NCI-H446 treated with DMSO at 0.1 percent for 48 hours (cell line): ENCODE data around the gene PHACTR4.
"Not testable (repeated sequence)": the region's sequence is repeated elsewhere in the genome, so short reads cannot be mapped to it uniquely, and the experiment has no call there.

Experiments used
- DNase-seq: peaks from one replicate; lab custom pipeline; 2025; lab: John Stamatoyannopoulos, UW

PHACTR4 gene

DNA sequence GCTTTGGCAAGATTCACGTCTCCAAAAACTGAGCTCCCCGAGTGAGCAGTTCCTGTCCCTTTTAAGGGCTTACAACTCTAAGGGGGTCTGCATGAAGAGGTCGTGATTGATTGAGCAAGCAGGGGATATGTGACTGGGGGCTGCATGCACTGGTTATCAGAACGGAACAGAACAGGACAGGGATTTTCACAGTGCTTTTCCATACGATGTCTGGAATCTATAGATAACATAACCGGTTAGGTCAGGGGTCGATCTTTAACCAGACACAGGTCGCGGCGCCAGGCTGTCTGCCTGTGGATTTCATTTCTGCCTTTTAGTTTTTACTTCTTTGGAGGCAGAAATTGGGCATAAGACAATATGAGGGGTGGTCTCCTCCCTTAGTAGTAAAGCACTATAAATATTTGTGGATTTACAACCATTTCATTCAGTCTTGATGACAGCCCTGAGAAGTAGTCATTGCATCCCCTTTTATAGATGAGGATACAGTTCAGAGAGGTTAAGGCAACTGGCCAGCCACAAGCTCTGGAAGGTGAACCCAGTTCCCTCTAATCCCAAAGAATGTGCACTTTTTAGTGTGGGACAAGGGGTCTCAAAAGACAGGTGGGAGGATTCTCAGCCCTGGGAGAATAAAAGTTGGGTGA lies 155.6 kb downstream of the PHACTR4 start:
- DNase-seq: not testable (repeated sequence)

DNA sequence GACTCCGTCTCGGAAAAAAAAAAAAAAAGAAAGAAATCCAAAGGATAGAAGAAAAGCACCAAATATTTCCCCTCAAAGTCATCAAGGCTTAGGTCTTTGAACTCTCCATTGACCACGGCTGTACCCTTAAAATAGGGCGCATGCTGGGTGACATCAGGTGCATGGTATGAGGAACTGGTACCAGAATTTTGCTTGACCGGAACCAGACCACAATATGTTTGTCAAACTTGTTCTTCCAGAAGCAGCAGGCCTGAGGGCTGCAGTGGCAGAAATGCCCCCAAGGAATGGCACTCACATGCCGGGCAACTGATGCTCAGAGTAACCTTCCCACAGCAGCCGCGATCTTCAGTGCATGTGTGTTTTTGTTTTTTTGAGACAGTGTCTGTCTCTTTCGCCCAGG lies 157.3 kb downstream of the PHACTR4 start:
- no peak for DNase-seq

- no peak for DNase-seq
Observed at GRCh38 chr1:28530456-28530855, 160.9 kb downstream of the PHACTR4 start.

DNA sequence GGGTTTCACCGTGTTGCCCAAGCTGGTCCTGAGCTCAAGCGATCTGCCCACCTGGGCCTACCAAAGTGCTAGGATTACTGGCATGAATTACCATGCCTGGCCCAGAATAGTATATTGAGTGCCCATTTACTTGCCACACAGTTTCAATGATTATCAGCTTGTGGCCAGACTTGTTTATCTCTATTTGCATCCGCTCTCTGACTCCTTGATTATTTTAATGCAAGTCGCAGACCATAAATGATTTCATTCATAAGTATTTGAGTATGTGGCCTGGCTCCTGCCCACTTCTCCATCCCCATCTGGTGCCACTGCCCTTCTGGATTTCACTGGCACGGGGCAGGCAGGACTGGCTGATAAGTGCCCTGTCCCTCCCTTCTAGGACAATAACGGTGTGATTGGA lies 165.1 kb downstream of the PHACTR4 start:
- no peak for DNase-seq

DNA sequence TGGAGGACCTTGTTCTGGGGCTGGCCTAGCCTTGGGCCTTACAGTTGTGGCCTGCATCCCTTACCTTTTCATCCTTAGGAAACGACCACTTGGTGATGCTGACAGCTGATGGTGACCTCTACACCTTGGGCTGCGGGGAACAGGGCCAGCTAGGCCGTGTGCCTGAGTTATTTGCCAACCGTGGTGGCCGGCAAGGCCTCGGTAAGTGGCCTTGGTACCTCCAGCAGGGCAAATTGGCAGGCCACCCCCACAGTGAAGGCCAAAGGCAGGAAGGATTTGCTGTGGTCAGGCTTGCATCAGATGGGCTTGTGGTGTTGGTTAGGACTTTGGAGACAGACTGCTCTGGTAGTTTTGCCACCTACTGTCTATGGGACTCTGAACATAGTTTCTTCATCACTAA lies 165.6 kb downstream of the PHACTR4 start:
- DNase-seq: no peak

GRCh38 chr1:28537457-28538199 lies 168.1 kb downstream of the PHACTR4 start:
- DNase-seq: no peak

- no peak for DNase-seq
Observed at GRCh38 chr1:28538286-28538685, 168.7 kb downstream of the PHACTR4 start.

- DNase-seq: no peak
Observed at GRCh38 chr1:28540651-28541050, 171.1 kb downstream of the PHACTR4 start.

GRCh38 chr1:28541414-28542015 lies 172.0 kb downstream of the PHACTR4 start:
- not testable (repeated sequence) for DNase-seq

DNA sequence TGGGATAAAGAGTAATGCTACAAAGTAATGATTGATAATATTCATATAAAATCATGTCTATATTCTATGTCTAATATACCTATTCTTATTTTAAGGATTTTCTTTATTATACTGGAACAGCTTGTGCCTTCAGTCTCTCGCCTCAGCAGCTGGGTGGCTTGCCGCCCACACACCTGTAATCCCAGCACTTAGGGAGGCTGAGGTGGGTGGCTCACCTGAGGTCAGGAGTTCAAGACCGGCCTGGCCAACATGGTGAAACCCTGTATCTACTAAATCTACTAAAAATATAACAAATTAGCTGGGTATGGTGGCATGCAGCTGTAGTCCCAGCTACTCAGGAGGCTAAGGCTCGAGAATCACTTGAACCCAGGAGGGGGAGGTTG lies 175.7 kb downstream of the PHACTR4 start:
- no peak for DNase-seq

DNA sequence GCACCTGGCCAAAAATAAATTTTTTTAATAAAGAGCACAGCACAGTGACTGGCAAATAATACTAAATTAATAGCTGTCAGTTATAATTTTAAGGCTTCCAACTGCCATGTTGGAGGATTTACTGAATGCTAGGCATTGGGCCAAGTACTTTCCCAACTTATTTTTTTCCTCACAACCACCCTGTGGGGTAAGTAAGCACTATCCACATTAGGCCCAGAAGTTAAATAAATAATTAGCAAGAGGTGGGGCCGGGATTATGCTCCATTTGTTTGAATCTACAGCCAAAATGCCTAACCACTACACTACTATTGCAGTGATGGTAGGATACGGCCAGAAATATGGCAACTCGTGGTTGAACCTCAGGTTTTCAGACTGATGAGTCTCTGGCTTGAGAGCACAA lies 178.8 kb downstream of the PHACTR4 start:
- DNase-seq: no peak
